ENCODE measurements around the gene FTO.

- no peak for TF ChIP-seq POLR2A (IDR thresholded peaks at IDR 0.05)
- no peak for TF ChIP-seq EP300 (IDR thresholded peaks at IDR 0.05)
- TF ChIP-seq CTCF (IDR thresholded peaks at IDR 0.05), result no peak
- no peak for TF ChIP-seq POLR2AphosphoS5 (IDR thresholded peaks at IDR 0.05)
Observed at GRCh38 chr16:53789137-53789536, 85.2 kb downstream of the FTO start.
